Measurements from ENCODE around the gene NFAM1. TPM values are rescaled to one million over a fixed set of nuclear protein-coding genes. Genes with fewer than 3 reads are reported as not detected.

NFAM1 gene
- 0.21 and 0.53 TPM in 2 replicates for total RNA-seq (ENCODE audit: low replicate concordance)
- long read RNA-seq: 0 reads

GRCh38 chr22:42432020-42432596 is at the start of gene NFAM1:
Gene NFAM1 (minus strand): TSS chr22:42432403. CDS start chr22:42432357, 46 bp downstream.
- Mint-ChIP-seq H3K9me3 (no peaks in the 10 kb centered on the region), H3K27ac (no peak within 1 kb of the TSS), H3K27me3 (peaks cover 28% of the 10 kb centered on the region), H3K4me1 (ENCODE audit: unreplicated experiment) (peaks cover 50% of the 10 kb centered on the region), H3K4me3 (peak within 1 kb of the TSS; percentile 45), H3K36me3 (no peaks in the 10 kb centered on the region)
- no peak for TF ChIP-seq CTCF (conservative IDR thresholded peaks at IDR 0.05)
- DNase-seq (ENCODE audit: extremely low spot score, unreplicated experiment): no peak

GRCh38 chr22:42475122-42475521 is 42.9 kb upstream of the NFAM1 start:
- DNase-seq (ENCODE audit: extremely low spot score, unreplicated experiment): no peak
- H3K27ac Mint-ChIP-seq: no peak overlapping the region
- peaks cover 5% of the 10 kb centered on the region for H3K27me3 Mint-ChIP-seq
- H3K4me1 Mint-ChIP-seq (ENCODE audit: unreplicated experiment): peaks cover 6% of the 10 kb centered on the region
- H3K9me3 Mint-ChIP-seq: no peaks in the 10 kb centered on the region
- H3K36me3 Mint-ChIP-seq: no peaks in the 10 kb centered on the region
- TF ChIP-seq CTCF (conservative IDR thresholded peaks at IDR 0.05): no peak
- H3K4me3 Mint-ChIP-seq: no peak overlapping the region

- peak; percentile 85 for TF ChIP-seq CTCF (conservative IDR thresholded peaks at IDR 0.05)
- Mint-ChIP-seq H3K9me3 (no peaks in the 10 kb centered on the region), H3K4me3 (no peak overlapping the region), H3K27me3 (peaks cover 5% of the 10 kb centered on the region), H3K36me3 (no peaks in the 10 kb centered on the region), H3K27ac (no peak overlapping the region), H3K4me1 (ENCODE audit: unreplicated experiment) (peaks cover 6% of the 10 kb centered on the region)
- no peak for DNase-seq (ENCODE audit: extremely low spot score, unreplicated experiment)
Measured at GRCh38 chr22:42473484-42474193, 41.4 kb upstream of the NFAM1 start.

GRCh38 chr22:42472671-42473070 is 40.5 kb upstream of the NFAM1 start:
- Mint-ChIP-seq H3K4me3 (no peak overlapping the region), H3K4me1 (ENCODE audit: unreplicated experiment) (peaks cover 6% of the 10 kb centered on the region), H3K27me3 (peaks cover 9% of the 10 kb centered on the region), H3K27ac (no peak overlapping the region), H3K9me3 (no peaks in the 10 kb centered on the region), H3K36me3 (no peaks in the 10 kb centered on the region)
- DNase-seq (ENCODE audit: extremely low spot score, unreplicated experiment): no peak
- TF ChIP-seq CTCF (conservative IDR thresholded peaks at IDR 0.05): no peak

- DNase-seq (ENCODE audit: extremely low spot score, unreplicated experiment): no peak
- Mint-ChIP-seq H3K9me3 (no peaks in the 10 kb centered on the region), H3K27me3 (peaks cover 9% of the 10 kb centered on the region), H3K4me1 (ENCODE audit: unreplicated experiment) (peaks cover 6% of the 10 kb centered on the region), H3K4me3 (no peak overlapping the region), H3K36me3 (no peaks in the 10 kb centered on the region), H3K27ac (no peak overlapping the region)
- TF ChIP-seq CTCF (conservative IDR thresholded peaks at IDR 0.05): no peak
Measured at GRCh38 chr22:42471441-42471840, 39.2 kb upstream of the NFAM1 start.

Data from type B pancreatic cell (in vitro differentiated cells).